ENCODE measurements around the gene CEP126.

CEP126 gene

GRCh38 chr11:101894505-101894904, 20.3 kb upstream of the CEP126 start:
- H3K4me1 ChIP-seq (ENCODE audit: control insufficient read depth, insufficient read depth, low read length): no peaks in the 10 kb centered on the region
- no peaks in the 10 kb centered on the region for H3K9me3 ChIP-seq (ENCODE audit: control insufficient read depth, insufficient read depth, low read depth, low read length)
- H3K36me3 ChIP-seq (ENCODE audit: control insufficient read depth, insufficient read depth, low read length): no peaks in the 10 kb centered on the region
- no peak overlapping the region for H3K9ac ChIP-seq (ENCODE audit: low read length)
- H3K27ac ChIP-seq (ENCODE audit: low read depth, low read length): no peak overlapping the region
- no peaks in the 10 kb centered on the region for H3K27me3 ChIP-seq (ENCODE audit: control insufficient read depth, insufficient read depth, low read length)
- H3K4me3 ChIP-seq (ENCODE audit: low read depth, low read length): no peak overlapping the region

- Histone ChIP-seq H3K9ac (ENCODE audit: low read length) (no peak overlapping the region), H3K4me1 (ENCODE audit: control insufficient read depth, insufficient read depth, low read length) (0 out of 2 replicates have a peak, but pooled peaks cover 3% of the 10 kb centered on the region), H3K4me3 (ENCODE audit: low read depth, low read length) (no peak overlapping the region), H3K9me3 (ENCODE audit: control insufficient read depth, insufficient read depth, low read depth, low read length) (no peaks in the 10 kb centered on the region), H3K27me3 (ENCODE audit: control insufficient read depth, insufficient read depth, low read length) (no peaks in the 10 kb centered on the region), H3K36me3 (ENCODE audit: control insufficient read depth, insufficient read depth, low read length) (no peaks in the 10 kb centered on the region), H3K27ac (ENCODE audit: low read depth, low read length) (no peak overlapping the region)
These were observed 7.0 kb upstream of the CEP126 start for GRCh38 chr11:101907815-101908214.

GRCh38 chr11:101909087-101909486, 5.7 kb upstream of the CEP126 start:
- Histone ChIP-seq H3K4me1 (ENCODE audit: control insufficient read depth, insufficient read depth, low read length) (peaks cover 10% of the 10 kb centered on the region; the same call in 1 of the 2 replicates), H3K27ac (ENCODE audit: low read depth, low read length) (no peak overlapping the region), H3K4me3 (ENCODE audit: low read depth, low read length) (no peak overlapping the region), H3K36me3 (ENCODE audit: control insufficient read depth, insufficient read depth, low read length) (no peaks in the 10 kb centered on the region), H3K27me3 (ENCODE audit: control insufficient read depth, insufficient read depth, low read length) (no peaks in the 10 kb centered on the region), H3K9ac (ENCODE audit: low read length) (no peak overlapping the region), H3K9me3 (ENCODE audit: control insufficient read depth, insufficient read depth, low read depth, low read length) (no peaks in the 10 kb centered on the region)

- no peak overlapping the region for H3K9ac ChIP-seq (ENCODE audit: low read length)
- H3K36me3 ChIP-seq (ENCODE audit: control insufficient read depth, insufficient read depth, low read length): no peaks in the 10 kb centered on the region
- no peaks in the 10 kb centered on the region for H3K27me3 ChIP-seq (ENCODE audit: control insufficient read depth, insufficient read depth, low read length)
- no peaks in the 10 kb centered on the region for H3K9me3 ChIP-seq (ENCODE audit: control insufficient read depth, insufficient read depth, low read depth, low read length)
- no peak overlapping the region for H3K4me3 ChIP-seq (ENCODE audit: low read depth, low read length)
- H3K4me1 ChIP-seq (ENCODE audit: control insufficient read depth, insufficient read depth, low read length): peaks cover 21% of the 10 kb centered on the region; the same call in 1 of the 2 replicates
- H3K27ac ChIP-seq (ENCODE audit: low read depth, low read length): no peak overlapping the region
These were observed 2.0 kb upstream of the CEP126 start for GRCh38 chr11:101912823-101913284.

- peaks cover 21% of the 10 kb centered on the region; the same call in 1 of the 2 replicates for H3K4me1 ChIP-seq (ENCODE audit: control insufficient read depth, insufficient read depth, low read length)
- H3K9ac ChIP-seq (ENCODE audit: low read length): no peak overlapping the region
- no peaks in the 10 kb centered on the region for H3K9me3 ChIP-seq (ENCODE audit: control insufficient read depth, insufficient read depth, low read depth, low read length)
- H3K4me3 ChIP-seq (ENCODE audit: low read depth, low read length): no peak overlapping the region
- H3K27me3 ChIP-seq (ENCODE audit: control insufficient read depth, insufficient read depth, low read length): no peaks in the 10 kb centered on the region
- H3K27ac ChIP-seq (ENCODE audit: low read depth, low read length): no peak overlapping the region
- H3K36me3 ChIP-seq (ENCODE audit: control insufficient read depth, insufficient read depth, low read length): no peaks in the 10 kb centered on the region
These were observed 1.2 kb upstream of the CEP126 start for GRCh38 chr11:101913656-101914055.

GRCh38 chr11:101914341-101914737, 471 bp upstream of the CEP126 start:
- Histone ChIP-seq H3K4me1 (ENCODE audit: control insufficient read depth, insufficient read depth, low read length) (peaks cover 21% of the 10 kb centered on the region; the same call in 1 of the 2 replicates), H3K27ac (ENCODE audit: low read depth, low read length) (no peak overlapping the region), H3K36me3 (ENCODE audit: control insufficient read depth, insufficient read depth, low read length) (no peaks in the 10 kb centered on the region), H3K9me3 (ENCODE audit: control insufficient read depth, insufficient read depth, low read depth, low read length) (no peaks in the 10 kb centered on the region), H3K27me3 (ENCODE audit: control insufficient read depth, insufficient read depth, low read length) (no peaks in the 10 kb centered on the region), H3K4me3 (ENCODE audit: low read depth, low read length) (peak overlapping the region; percentile 75), H3K9ac (ENCODE audit: low read length) (no peak overlapping the region)

- H3K4me1 ChIP-seq (ENCODE audit: control insufficient read depth, insufficient read depth, low read length): peaks cover 21% of the 10 kb centered on the region; the same call in 1 of the 2 replicates
- H3K4me3 ChIP-seq (ENCODE audit: low read depth, low read length): peak overlapping the region; percentile 75
- no peaks in the 10 kb centered on the region for H3K36me3 ChIP-seq (ENCODE audit: control insufficient read depth, insufficient read depth, low read length)
- H3K27ac ChIP-seq (ENCODE audit: low read depth, low read length): no peak overlapping the region
- H3K9ac ChIP-seq (ENCODE audit: low read length): peak overlapping the region; percentile 54
- no peaks in the 10 kb centered on the region for H3K9me3 ChIP-seq (ENCODE audit: control insufficient read depth, insufficient read depth, low read depth, low read length)
- H3K27me3 ChIP-seq (ENCODE audit: control insufficient read depth, insufficient read depth, low read length): no peaks in the 10 kb centered on the region
These were observed 1.0 kb downstream of the CEP126 start for GRCh38 chr11:101915791-101916291.

- peak within 1 kb of the TSS; percentile 54 for H3K9ac ChIP-seq (ENCODE audit: low read length)
- peaks cover 21% of the 10 kb centered on the region; the same call in 1 of the 2 replicates for H3K4me1 ChIP-seq (ENCODE audit: control insufficient read depth, insufficient read depth, low read length)
- H3K27ac ChIP-seq (ENCODE audit: low read depth, low read length): no peak within 1 kb of the TSS
- peak within 1 kb of the TSS; percentile 75 for H3K4me3 ChIP-seq (ENCODE audit: low read depth, low read length)
- H3K36me3 ChIP-seq (ENCODE audit: control insufficient read depth, insufficient read depth, low read length): no peaks in the 10 kb centered on the region
- no peaks in the 10 kb centered on the region for H3K9me3 ChIP-seq (ENCODE audit: control insufficient read depth, insufficient read depth, low read depth, low read length)
- H3K27me3 ChIP-seq (ENCODE audit: control insufficient read depth, insufficient read depth, low read length): no peaks in the 10 kb centered on the region
These were observed 1.6 kb downstream of the CEP126 start, which contains the start of gene ANGPTL5 for GRCh38 chr11:101916422-101916821. Gene ANGPTL5, minus strand, starts transcription at chr11:101916522. Its CDS starts 8,613 bp downstream, at chr11:101907909.

- H3K4me3 ChIP-seq (ENCODE audit: low read depth, low read length): no peak overlapping the region
- H3K36me3 ChIP-seq (ENCODE audit: control insufficient read depth, insufficient read depth, low read length): no peaks in the 10 kb centered on the region
- no peak overlapping the region for H3K9ac ChIP-seq (ENCODE audit: low read length)
- no peaks in the 10 kb centered on the region for H3K9me3 ChIP-seq (ENCODE audit: control insufficient read depth, insufficient read depth, low read depth, low read length)
- no peak overlapping the region for H3K27ac ChIP-seq (ENCODE audit: low read depth, low read length)
- H3K4me1 ChIP-seq (ENCODE audit: control insufficient read depth, insufficient read depth, low read length): peaks cover 21% of the 10 kb centered on the region; the same call in 1 of the 2 replicates
- no peaks in the 10 kb centered on the region for H3K27me3 ChIP-seq (ENCODE audit: control insufficient read depth, insufficient read depth, low read length)
These were observed 2.4 kb downstream of the CEP126 start for GRCh38 chr11:101917226-101917625.

- no peaks in the 10 kb centered on the region for H3K36me3 ChIP-seq (ENCODE audit: control insufficient read depth, insufficient read depth, low read length)
- no peaks in the 10 kb centered on the region for H3K27me3 ChIP-seq (ENCODE audit: control insufficient read depth, insufficient read depth, low read length)
These were observed 6.2 kb downstream of the CEP126 start for GRCh38 chr11:101920992-101921391.

GRCh38 chr11:101923554-101923953, 8.7 kb downstream of the CEP126 start:
- H3K27ac ChIP-seq (ENCODE audit: low read depth, low read length): no peak overlapping the region
- no peaks in the 10 kb centered on the region for H3K36me3 ChIP-seq (ENCODE audit: control insufficient read depth, insufficient read depth, low read length)
- H3K4me1 ChIP-seq (ENCODE audit: control insufficient read depth, insufficient read depth, low read length): no peaks in the 10 kb centered on the region
- no peaks in the 10 kb centered on the region for H3K9me3 ChIP-seq (ENCODE audit: control insufficient read depth, insufficient read depth, low read depth, low read length)
- no peak overlapping the region for H3K4me3 ChIP-seq (ENCODE audit: low read depth, low read length)
- no peaks in the 10 kb centered on the region for H3K27me3 ChIP-seq (ENCODE audit: control insufficient read depth, insufficient read depth, low read length)
- H3K9ac ChIP-seq (ENCODE audit: low read length): no peak overlapping the region

More at GRCh38 chr11:101920992-101921391, 6.2 kb downstream of the CEP126 start:
- Histone ChIP-seq H3K27ac (ENCODE audit: low read depth, low read length) (no peak overlapping the region), H3K9me3 (ENCODE audit: control insufficient read depth, insufficient read depth, low read depth, low read length) (no peaks in the 10 kb centered on the region), H3K4me3 (ENCODE audit: low read depth, low read length) (no peak overlapping the region), H3K9ac (ENCODE audit: low read length) (no peak overlapping the region), H3K4me1 (ENCODE audit: control insufficient read depth, insufficient read depth, low read length) (0 out of 2 replicates have a peak, but pooled peaks cover 3% of the 10 kb centered on the region)

All from HUES6 (cell line).